T-helper 2 cell (primary cell): ENCODE results near the gene NEDD4L.

ENCODE experiments used
- DNase-seq, 5 experiments: peaks; one replicate each; pipeline versions ENCODE4 v3.0.0 to v3.0.0-alpha.2; 2012 to 2022

NEDD4L gene

DNA sequence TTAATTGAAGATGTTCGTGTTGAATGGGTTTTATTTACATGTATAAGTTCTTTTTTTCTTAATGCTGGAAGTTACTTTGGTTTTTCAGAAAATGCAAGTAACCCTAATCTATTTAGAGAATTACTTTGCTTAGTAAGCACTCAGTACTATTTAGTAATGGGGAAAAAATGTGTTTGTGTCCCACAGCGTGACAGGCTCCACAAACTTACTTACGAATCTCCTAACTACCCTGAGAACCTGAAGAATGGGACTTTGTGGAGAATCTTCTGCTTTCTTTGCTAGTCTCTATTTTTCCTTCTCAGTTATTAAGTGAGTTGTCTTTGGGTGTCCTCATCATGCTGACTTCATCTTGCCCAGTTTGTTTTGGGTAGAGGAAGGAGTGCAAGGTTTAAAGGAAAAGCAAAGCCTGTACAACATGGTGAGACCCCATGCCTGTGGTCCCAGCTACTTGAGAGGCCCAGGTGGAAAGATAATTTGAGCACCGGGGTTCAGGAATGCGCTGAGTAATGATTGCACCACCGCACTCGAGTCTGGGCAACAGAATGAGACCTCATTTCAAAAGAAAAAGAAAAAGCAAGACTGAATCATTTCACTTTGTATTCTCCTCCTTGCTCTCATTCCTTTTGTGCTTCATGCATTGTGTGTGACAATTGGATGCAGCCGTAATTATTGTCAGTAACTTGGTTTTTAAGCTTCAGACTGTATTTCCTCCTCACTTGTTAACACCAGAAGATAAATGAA, 10.2 kb downstream of the NEDD4L start:
- DNase-seq = no peak

DNA sequence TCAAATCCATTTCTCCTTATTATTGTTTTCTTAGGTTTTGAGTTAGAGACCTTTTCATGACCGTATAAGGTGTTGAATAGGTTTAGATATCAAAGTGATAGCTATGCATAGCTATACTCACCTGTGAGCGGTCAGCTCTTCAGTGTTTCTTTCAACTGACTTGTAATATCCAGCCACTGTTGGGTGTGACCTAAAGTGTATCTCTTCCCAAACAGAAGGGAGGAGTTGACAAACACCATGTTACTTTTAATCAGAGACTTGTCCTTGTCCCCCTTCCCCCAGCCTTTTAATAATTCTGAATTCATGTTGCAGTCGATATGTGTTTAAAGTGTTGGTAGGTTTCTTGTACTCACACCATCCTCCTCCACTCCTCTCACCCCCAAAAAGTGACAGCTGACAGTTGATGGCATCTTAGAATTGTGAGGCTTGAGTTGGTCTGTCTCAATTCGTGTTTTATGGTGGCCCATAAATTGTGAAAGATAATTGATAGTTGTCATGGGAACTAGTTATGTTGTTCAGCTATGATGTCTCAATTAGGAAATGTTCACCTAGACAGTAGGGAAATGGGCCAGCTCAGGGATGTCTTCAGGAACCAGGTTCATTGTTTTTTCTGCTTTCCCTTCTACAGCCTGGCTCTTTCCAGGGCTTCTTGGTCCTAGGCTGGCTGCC, 12.0 kb downstream of the NEDD4L start:
- no peak for DNase-seq

DNA sequence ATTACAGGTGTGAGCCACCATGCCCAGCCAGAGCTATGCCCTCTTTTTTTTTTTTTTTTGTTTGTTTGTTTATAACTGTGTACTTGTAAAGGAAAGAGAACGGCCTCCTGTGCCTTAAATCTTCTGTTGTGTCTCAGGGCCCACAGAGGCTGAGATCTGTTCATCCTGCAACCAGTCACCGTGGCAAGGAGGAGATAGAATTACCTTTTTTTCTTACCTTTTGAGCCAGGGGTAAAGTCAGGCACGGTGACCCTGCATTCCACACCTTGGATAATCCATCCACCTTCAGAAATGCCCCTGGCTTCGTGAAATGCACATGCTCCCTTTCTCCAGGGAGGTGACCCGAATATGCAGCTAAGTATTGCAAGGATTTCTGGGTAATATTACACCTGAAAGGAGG, 12.8 kb downstream of the NEDD4L start:
- no peak for DNase-seq

GRCh38 chr18:58057291-58057965, 13.4 kb downstream of the NEDD4L start:
- no peak for DNase-seq

DNA sequence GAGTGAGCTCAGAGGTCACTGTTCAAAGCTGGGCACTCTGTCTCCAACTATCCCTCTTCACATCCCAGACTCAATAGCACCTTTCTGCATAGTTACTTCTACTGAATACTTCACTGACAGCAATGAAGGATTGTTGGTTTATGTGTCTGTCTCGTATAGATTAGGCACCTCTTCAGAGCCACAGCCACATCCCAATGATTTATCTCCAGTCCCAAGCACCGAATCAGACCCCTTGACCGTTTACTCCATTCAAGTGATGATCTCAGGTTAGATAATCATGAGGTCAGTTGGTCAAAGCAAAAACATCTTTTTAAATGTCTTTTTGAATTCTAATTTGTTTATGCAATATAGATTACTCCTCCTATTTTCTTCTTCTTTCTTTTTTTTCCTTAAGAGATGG, 14.7 kb downstream of the NEDD4L start:
- DNase-seq = no peak

DNA sequence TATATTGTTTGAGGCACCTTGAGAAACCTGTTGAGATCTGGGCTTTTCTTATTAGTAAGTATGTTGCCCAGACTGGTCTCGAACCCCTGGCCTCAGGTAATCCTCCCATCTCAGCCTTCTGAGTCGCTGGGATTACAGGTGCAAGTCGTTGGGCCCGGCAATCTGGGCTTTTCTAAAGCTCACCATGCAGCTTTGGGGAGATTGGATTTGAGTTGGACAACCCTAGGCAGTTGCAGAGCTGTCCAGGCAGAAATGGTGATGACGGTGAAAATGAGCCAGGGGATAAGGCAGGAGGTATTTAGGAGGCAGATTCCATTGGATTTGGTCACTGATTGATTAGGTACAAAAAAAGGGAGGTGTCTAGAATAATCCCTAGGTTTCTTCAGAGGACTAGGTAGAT, 16.2 kb downstream of the NEDD4L start:
- DNase-seq = no peak

GRCh38 chr18:58061349-58061748, 17.3 kb downstream of the NEDD4L start:
- DNase-seq = no peak

DNA sequence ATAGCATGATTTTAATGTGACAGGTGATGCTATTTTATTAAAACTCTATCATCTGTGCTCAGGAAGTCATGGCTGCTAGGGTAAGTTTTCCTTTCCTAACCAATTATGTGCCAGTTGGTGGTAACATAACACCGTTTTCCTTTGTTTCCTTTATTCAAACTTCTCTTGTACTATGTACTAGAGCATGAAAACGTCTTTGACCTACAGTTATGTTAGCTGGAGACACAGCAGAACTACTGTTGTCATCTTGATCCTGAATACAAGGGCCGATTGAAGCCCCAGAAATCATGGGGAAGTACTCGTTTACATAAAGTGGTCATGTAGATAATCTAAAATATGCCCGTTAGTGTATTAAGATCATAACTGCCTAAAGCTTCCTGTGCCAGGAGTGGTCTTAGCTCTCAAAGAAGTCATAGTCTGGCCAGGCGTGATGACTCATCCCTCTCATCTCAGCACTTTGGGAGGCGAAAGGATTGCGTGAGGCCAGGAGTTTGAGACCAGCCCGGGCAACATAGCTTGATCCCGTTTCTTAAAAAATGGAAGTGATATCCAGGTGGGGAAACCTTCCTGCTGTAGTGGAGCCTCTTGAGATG, 20.5 kb downstream of the NEDD4L start:
- no peak for DNase-seq

GRCh38 chr18:58065956-58066355, 21.9 kb downstream of the NEDD4L start:
- DNase-seq = no peak

DNA sequence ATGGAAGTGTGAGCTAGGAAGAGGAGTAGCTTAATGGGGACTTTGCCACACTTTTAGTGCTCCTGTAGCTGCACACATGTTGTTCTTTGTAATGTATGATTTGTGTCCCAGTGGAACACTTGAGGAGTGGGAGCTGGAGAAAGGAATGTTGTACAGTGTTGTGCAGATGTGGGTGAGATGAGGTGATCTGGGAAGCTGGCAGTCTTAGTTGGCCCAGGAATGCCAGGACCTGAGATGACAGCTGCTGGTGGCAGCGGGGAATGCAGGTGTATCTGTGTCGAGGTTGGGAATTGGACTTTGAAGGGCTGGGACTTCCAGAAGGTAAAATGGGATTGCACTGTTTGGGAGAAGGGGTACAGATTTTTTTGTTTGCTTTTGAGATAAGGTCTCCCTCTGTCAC, 23.6 kb downstream of the NEDD4L start:
- no peak for DNase-seq

DNA sequence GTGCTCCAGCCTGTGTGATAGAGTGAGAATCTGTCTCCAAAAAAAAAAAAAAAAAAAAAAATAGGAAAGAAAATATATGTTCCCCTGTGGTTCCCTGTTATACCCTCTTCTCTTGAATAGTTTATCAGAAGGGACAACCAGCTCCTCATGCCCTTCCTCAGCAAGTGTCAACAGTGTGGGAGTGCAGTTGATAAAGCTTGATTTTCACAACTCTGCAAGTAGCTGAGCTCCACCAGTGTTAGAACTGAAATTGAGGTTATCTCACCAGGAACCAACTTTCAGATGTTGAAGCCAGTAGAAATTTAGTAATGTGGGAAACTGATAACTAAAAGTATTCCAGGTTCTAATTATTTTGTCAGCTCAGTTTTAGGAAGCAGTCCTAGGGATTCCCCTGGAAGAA, 25.1 kb downstream of the NEDD4L start:
- DNase-seq = no peak

- no peak for DNase-seq
Observed at GRCh38 chr18:58069721-58070292, 25.8 kb downstream of the NEDD4L start.

DNA sequence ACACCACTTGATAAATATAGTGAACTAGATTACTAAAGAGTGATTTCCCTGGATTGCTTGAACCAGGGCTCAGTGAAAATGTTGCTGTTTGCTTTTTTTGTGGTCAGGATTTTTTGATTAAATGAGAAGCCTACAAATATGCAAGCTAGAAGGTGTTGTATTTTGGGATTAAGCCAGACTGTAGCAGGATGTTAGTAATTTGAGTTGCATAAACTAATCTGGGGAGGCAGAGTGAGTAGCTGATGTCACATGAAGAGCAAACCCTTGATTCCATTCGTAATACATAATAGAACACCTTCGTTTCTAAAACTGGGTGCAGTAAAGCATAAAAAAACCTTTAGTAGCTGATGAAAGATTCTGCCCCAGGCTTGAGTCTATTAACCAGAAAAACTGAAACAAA, 32.0 kb downstream of the NEDD4L start:
- DNase-seq = no peak

DNA sequence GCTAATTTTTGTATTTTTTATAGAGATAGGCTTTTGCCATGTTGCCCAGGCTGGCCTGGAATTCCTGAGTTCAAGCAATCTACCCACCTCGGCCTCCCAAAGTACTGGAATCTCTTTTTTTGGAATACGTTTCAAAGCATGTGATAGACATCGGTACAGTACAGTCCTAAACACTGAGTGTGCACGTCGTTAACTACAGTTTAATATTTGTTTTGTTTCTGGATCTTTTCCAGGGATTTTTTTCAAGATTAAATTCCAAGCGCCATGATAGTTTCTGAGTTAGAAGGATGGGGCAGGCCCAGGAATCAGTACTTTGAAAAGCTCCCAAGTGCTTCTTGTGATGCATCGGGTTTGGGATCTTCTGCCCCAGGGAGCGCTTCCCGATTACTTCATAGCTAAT, 33.3 kb downstream of the NEDD4L start:
- no peak for DNase-seq

DNA sequence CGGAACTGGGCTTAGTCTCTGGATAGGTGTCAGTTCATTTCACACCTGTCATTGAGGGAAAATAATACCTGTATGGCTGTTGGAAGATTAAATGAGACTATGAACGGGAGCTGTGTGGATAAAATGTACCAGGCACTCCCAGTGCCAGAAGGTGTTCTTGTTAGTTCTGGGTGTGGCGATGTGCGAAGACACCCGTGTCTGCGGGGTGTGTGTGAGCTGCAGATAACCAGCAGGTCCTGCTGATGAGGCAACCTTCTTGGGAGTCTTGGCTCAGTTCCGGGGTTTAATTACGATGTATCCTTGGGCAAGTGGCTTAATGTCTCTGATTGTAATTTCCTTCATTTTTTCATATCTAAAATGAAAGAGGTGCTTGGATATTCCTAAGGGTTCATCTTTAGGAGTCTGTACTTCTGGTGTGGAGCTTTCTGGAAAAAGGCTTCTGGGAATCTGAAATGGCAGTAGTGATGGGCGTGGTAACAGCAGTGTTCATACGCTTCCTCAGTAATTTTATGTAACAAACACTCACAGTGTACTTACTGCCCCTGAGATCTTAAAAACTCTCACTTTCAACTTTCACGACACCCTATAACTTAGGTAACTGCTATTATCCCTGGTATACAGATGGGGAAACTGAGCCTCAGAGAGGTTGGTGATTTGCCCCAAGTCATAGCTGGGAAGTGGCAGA, 35.0 kb downstream of the NEDD4L start:
- no peak for DNase-seq

- DNase-seq = no peak
Observed at GRCh38 chr18:58080451-58080850, 36.4 kb downstream of the NEDD4L start.

DNA sequence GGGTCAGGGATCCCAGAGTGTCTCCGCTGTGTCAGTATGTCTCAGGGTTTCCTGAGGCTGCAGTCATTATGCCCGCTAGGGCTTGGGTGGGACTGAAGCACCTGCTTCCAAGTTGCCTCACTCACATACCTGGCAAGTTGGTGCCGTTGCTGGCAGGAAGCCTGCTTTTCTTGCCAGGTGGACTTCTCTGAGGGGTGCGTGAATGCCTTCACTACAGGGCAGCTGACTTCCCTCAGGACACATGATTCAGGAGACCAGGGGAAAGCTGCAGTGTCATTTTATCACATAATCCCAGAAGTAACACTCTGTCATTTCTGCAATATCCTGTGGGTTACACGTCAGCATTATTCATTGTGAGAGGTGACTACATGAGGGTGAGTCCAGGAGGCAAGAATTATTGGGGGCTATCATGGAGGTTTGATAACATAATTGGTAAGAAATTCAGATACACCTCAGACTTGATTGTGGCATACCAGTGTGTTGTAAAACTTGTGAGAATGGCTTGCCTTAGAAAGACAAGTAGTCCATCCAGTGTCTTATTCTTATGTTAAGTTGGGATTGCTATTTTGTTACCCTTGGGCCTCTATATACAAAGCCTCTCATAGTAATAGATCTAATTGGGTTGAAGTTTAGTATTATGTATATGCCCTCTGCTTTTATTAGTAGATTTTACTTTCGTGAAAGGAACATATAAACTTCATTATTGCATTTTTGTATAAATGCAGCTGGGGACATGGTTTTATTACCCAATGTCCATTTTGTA, 44.1 kb downstream of the NEDD4L start:
- no peak for DNase-seq

- no peak for DNase-seq
Observed at GRCh38 chr18:58088691-58089065, 44.7 kb downstream of the NEDD4L start.

- no peak for DNase-seq
Observed at GRCh38 chr18:58091099-58091611, 47.1 kb downstream of the NEDD4L start.

DNA sequence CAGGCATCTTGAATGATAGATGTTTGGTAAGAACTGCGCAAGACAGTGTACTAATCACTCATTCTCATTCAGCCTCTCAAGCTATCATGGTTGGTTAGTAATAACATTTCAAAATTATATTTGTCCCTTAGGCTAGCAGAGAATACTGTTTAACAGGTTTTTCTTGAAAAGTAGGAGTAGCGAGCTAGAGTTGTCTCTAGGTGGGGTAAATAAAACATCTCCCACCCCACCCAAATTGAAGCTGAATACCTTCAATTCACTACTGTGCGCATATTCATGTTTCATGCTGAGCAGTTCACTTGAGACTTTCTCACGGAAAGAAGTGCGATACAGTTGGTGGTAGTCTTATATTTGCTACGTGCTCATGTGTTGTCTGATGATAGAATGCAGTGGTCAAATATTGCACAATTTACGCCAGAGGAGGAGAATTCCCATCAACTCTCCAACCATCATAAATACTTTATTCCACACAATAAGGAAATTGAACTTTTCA, 49.3 kb downstream of the NEDD4L start:
- DNase-seq = no peak

DNA sequence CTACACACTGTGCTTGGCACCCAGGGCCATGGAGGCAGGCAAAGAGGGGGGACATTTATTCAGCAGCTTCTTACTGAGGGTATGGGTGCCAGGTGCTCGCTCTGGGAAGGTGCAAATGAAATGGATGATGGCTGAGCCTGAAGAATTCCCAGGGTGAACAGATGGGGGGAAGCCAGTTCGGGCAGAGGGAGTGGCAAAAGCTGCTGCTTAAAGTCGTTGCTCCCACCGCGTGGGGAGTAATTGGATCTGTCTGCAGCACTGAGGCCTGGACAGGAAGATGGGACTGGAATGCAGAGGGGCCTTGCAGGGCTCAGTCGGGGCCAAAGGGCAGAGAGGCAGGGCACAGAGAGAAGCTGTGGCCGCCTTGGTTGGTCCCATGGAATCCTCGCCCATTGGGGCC, 51.2 kb downstream of the NEDD4L start:
- no peak for DNase-seq

DNA sequence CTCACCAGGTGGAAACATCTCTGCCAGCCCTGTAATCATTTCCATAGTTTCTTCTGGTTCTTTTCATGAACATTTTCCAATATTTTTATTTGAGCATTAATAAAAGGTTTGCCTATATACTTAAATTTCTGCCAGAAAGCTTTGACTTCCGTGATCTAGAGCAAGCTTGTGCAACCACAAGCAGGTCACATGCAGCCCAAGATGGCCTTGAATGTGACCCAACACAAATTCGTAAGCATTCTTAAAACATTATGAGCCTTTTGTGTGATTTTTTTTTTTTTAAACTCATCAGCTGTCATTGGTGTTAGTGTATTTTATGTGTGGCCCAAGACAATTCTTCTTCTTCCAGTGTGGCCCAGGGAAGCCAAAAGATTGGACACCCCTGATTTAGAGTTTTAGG, 51.6 kb downstream of the NEDD4L start:
- DNase-seq = no peak
